Breast epithelium (tissue), 4 donors: ENCODE measurements around the gene TNFSF11. TPM values are rescaled to one million over a fixed set of nuclear protein-coding genes. Genes with fewer than 3 reads are reported as not detected.

ENCODE experiments used
- DNase-seq, 2 donors: peaks; one replicate each; pipeline ENCODE4 v3.0.0-alpha.2; 2019; ENCODE audit warnings: low spot score in 2 of 2
- H3K27ac ChIP-seq, 2 donors: fragments of 200-600 bp; sonication (generic) in 1 of 2; one replicate each; pipeline ENCODE4 v1.5.1; 2016 to 2019; ENCODE audit warnings: mild to moderate bottlenecking in 1 of 2
- H3K27me3 ChIP-seq, 2 donors: fragments of 200-600 bp; sonication (generic) in 1 of 2; one replicate each; pipeline versions ENCODE4 v1.5.1 to v1.6.0; 2017 to 2019; ENCODE audit warnings: control low read depth in 1 of 2, mild to moderate bottlenecking in 1 of 2
- H3K36me3 ChIP-seq: fragments of 200-600 bp; one replicate; pipeline ENCODE4 v1.5.1; 2019
- H3K4me1 ChIP-seq, 2 donors: fragments of 200-600 bp; sonication (generic); one replicate each; pipeline ENCODE4 v1.5.1; 2016 to 2019; ENCODE audit warnings: control low read depth in 1 of 2
- H3K4me3 ChIP-seq, 3 donors: fragments of 200-600 bp; sonication (generic); 1 replicate in 2 of 3; 2 replicates in 1 of 3; pipeline ENCODE4 v1.5.1; 2016 to 2019; ENCODE audit warnings: mild to moderate bottlenecking in 3 of 3, moderate library complexity in 2 of 3
- H3K9me3 ChIP-seq, 2 donors: fragments of 200-600 bp; sonication (generic) in 1 of 2; one replicate each; pipeline ENCODE4 v1.5.1; 2016 to 2019; ENCODE audit warnings: control low read depth in 1 of 2
- POLR2A ChIP-seq: fragments of 450-650 bp; IDR thresholded peaks from one replicate; pipeline ENCODE4 v1.6.1; 2016; ENCODE audit warnings: antibody characterized with exemption, mild to moderate bottlenecking, moderate library complexity
- POLR2AphosphoS5 ChIP-seq, 3 donors: sonication (generic); formaldehyde crosslinking; IDR thresholded peaks; one replicate each; pipeline ENCODE4 v1.6.1; 2017; ENCODE audit warnings: antibody characterized with exemption in 3 of 3
- intact Hi-C: fragments of 100-400 bp; cut with DNase I; formaldehyde crosslinking; loops from one replicate; pipeline ENCODE4 v1.15.1; 2023; ENCODE audit warnings: low total_unique reads
- total RNA-seq, 3 donors: library from RNA; depleted of rRNA; stranded (reverse); fragments of >200 nt; gene quantifications; one replicate each; pipeline ENCODE4 v1.1.0, GENCODE V29; 2016
- TF ChIP-seq, protein P1 (sequence below), 3 donors: fragments of 450-650 bp; IDR thresholded peaks; one replicate each; pipeline ENCODE4 v1.5.1; 2016 to 2017; ENCODE audit warnings: antibody characterized with exemption in 3 of 3, mild to moderate bottlenecking in 3 of 3, moderate library complexity in 3 of 3

Gene TNFSF11
- total RNA-seq, 3 donors from 2014 or later: 0.98 to 1.9 TPM; not detected in 1

DNA sequence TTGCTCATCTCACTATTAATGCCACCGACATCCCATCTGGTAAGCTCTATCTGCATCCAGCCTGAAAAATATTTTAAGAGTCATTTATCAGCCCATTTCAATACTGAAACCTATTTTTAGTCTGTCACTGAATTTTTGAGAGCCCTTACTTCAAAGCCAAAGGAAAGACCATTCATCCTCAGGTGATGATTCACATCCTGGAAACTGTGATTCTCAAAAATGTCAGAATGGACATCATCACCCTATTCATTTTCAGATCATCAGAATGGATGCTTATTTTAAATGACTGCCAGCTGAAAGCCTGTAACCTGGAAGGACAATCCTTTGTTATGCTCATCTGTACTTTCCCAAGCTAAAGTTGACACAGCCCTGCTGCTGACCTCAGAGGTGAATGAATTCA lies 27.0 kb downstream of the TNFSF11 start:
- no peaks in the 10 kb centered on the region for H3K4me1 ChIP-seq
- TF ChIP-seq, protein P1, sequence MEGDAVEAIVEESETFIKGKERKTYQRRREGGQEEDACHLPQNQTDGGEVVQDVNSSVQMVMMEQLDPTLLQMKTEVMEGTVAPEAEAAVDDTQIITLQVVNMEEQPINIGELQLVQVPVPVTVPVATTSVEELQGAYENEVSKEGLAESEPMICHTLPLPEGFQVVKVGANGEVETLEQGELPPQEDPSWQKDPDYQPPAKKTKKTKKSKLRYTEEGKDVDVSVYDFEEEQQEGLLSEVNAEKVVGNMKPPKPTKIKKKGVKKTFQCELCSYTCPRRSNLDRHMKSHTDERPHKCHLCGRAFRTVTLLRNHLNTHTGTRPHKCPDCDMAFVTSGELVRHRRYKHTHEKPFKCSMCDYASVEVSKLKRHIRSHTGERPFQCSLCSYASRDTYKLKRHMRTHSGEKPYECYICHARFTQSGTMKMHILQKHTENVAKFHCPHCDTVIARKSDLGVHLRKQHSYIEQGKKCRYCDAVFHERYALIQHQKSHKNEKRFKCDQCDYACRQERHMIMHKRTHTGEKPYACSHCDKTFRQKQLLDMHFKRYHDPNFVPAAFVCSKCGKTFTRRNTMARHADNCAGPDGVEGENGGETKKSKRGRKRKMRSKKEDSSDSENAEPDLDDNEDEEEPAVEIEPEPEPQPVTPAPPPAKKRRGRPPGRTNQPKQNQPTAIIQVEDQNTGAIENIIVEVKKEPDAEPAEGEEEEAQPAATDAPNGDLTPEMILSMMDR (IDR thresholded peaks at IDR 0.05): no peak
- no peak for TF ChIP-seq POLR2A
- TF ChIP-seq POLR2AphosphoS5 (IDR thresholded peaks at IDR 0.05): no peak
- no peak overlapping the region for H3K4me3 ChIP-seq
- intact Hi-C loops: no loop called here
- H3K27ac ChIP-seq: no peak overlapping the region
- no peaks in the 10 kb centered on the region for H3K36me3 ChIP-seq
- DNase-seq: no peak
- no peaks in the 10 kb centered on the region for H3K27me3 ChIP-seq
- no peaks in the 10 kb centered on the region for H3K9me3 ChIP-seq

DNA sequence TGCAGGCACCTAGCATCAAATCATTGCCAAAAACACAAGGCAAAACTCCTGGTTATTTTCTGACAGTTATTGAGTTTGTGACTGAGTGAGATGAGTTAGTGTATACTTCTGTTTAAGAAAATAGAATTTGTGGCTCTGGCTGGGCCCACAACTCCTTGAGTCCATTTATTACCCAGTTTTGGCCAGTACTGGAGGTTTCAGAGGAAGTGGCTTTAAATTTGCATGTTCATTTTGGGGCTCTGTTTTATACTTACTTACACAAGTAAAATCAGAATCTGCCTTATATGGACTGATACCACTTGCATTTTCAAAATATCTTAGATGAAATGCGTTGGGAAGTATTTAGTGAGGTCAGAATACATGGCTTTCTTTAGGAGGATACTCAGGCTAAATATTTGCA lies 29.0 kb downstream of the TNFSF11 start:
- no peak for TF ChIP-seq POLR2A
- TF ChIP-seq, protein P1 (IDR thresholded peaks at IDR 0.05): no peak
- TF ChIP-seq POLR2AphosphoS5 (IDR thresholded peaks at IDR 0.05): no peak
- Histone ChIP-seq H3K27me3 (no peaks in the 10 kb centered on the region), H3K36me3 (no peaks in the 10 kb centered on the region), H3K4me3 (no peak overlapping the region), H3K9me3 (no peaks in the 10 kb centered on the region), H3K4me1 (no peaks in the 10 kb centered on the region), H3K27ac (no peak overlapping the region)
- intact Hi-C loops: no loop called here
- no peak for DNase-seq

DNA sequence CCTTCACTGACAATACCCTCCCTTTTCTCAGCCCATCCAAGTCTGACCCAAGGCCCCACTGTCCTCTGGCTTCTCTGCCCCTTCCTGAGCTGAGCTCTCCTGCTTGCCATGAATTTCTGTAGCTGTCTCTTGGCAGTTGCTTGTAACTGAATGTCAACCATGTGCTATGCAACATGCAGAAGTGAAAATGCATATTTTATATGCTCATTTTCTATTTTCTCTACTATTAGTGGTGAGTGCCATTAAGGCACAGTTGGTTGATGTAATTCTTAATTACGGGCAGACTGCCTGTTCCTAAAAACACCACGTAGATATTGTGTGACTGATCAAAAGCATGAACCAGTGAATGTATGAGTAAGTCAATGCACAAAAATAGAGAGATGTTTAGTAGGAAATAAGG lies 29.6 kb downstream of the TNFSF11 start:
- Histone ChIP-seq H3K27ac (no peak overlapping the region), H3K4me3 (no peak overlapping the region), H3K4me1 (no peaks in the 10 kb centered on the region), H3K36me3 (no peaks in the 10 kb centered on the region), H3K27me3 (no peaks in the 10 kb centered on the region), H3K9me3 (no peaks in the 10 kb centered on the region)
- no peak for DNase-seq
- TF ChIP-seq POLR2AphosphoS5 (IDR thresholded peaks at IDR 0.05) (no peak), POLR2A (no peak)
- TF ChIP-seq, protein P1 (IDR thresholded peaks at IDR 0.05): no peak
- intact Hi-C loops: no loop called here

DNA sequence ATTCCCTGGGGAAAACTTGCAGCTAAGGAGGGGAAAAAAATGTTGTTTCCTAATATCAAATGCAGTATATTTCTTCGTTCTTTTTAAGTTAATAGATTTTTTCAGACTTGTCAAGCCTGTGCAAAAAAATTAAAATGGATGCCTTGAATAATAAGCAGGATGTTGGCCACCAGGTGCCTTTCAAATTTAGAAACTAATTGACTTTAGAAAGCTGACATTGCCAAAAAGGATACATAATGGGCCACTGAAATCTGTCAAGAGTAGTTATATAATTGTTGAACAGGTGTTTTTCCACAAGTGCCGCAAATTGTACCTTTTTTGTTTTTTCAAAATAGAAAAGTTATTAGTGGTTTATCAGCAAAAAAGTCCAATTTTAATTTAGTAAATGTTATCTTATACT lies 33.6 kb downstream of the TNFSF11 start:
- DNase-seq: no peak
- no peaks in the 10 kb centered on the region for H3K9me3 ChIP-seq
- H3K36me3 ChIP-seq: no peaks in the 10 kb centered on the region
- no peaks in the 10 kb centered on the region for H3K27me3 ChIP-seq
- H3K4me1 ChIP-seq: no peaks in the 10 kb centered on the region
- TF ChIP-seq, protein P1 (IDR thresholded peaks at IDR 0.05): no peak
- TF ChIP-seq POLR2A: no peak
- no peak for TF ChIP-seq POLR2AphosphoS5 (IDR thresholded peaks at IDR 0.05)
- H3K4me3 ChIP-seq: no peak overlapping the region
- no peak overlapping the region for H3K27ac ChIP-seq
- intact Hi-C loops: no loop called here

DNA sequence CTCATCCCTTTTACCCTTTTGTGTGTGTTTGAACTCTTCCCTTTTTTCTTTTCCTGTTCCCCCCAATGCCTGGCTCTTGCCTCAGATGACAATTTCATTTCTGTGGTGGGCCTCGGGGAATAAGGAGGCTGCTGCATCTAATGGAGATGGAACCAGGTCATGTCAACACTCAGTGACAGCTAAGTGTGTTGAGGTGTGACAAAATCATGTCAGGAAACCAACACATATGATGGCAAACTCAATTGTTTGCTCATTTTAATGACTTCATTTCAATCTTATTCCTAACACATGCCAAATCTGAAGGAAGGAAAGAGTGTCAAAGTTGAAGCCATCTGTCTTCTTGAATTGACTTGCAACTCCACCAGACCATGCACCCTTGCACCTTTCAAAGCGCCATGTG lies 36.7 kb downstream of the TNFSF11 start:
- no peaks in the 10 kb centered on the region for H3K9me3 ChIP-seq
- no peaks in the 10 kb centered on the region for H3K36me3 ChIP-seq
- no peak overlapping the region for H3K27ac ChIP-seq
- H3K4me3 ChIP-seq: no peak overlapping the region
- no peak for DNase-seq
- H3K27me3 ChIP-seq: no peaks in the 10 kb centered on the region
- TF ChIP-seq, protein P1 (IDR thresholded peaks at IDR 0.05): no peak
- TF ChIP-seq POLR2A: no peak
- TF ChIP-seq POLR2AphosphoS5 (IDR thresholded peaks at IDR 0.05): no peak
- no peaks in the 10 kb centered on the region for H3K4me1 ChIP-seq
- intact Hi-C loops: no loop called here
